ENCODE data around the gene MYMK.

MYMK gene

DNA sequence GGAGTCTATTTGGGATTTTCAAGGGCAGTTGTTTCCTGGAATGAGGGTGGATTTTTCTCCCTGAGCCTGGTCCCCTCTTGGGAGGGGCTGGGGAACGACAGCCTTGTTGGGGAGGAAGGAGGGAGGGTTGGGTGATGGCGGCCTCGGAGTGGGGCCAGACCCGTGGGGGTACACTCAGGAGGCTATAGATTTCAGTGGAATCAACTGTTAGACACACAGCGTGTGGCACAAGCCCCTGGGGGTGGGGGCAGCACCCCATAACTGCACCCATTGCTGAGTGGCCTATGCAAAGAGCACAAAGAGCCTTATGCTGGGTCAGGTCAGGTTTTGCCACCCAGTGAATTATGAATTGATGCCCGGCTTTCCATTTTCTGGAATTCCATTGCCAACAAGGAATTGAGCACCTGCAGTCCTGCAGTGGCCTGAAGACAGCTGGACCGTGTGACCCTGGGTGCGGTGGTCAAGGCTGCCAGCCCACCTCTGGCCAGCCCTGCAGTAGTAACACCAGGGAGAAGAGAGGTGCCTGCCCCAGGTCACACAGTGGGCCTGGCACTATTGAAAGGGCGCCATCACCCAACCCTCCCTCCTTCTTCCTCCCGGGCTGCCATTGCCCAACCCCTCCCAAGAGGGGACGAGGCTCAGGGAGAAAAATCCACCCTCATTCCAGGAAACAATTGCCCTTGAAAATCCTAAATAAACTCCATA is 8.4 kb downstream of the MYMK start:
- no peak for DNase-seq

- DNase-seq = no peak
Observed at GRCh38 chr9:133515615-133516255, 9.0 kb downstream of the MYMK start.

DNA sequence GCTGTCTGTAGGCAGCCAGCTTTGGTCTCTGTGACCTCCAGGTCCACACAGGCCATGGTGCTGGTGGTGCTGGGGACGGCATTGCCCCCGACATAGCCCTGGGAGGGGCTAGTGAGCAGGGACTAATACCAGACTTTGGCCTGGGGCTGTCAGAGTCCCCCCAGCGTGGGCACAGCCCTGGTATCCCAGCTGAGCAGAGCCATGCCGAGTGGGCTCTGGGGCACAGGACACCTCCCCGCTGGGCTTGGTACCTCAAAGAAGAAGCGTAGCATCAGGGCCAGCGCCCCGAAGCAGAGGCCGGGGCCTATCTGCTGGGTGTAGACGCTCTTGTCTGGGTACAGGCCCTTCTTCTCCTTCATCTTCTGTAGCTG is 9.5 kb downstream of the MYMK start:
- no peak for DNase-seq

- no peak for DNase-seq
Observed at GRCh38 chr9:133514460-133515239, 10.1 kb downstream of the MYMK start.

- no peak for DNase-seq
Observed at GRCh38 chr9:133513214-133514100, 11.3 kb downstream of the MYMK start.

DNA sequence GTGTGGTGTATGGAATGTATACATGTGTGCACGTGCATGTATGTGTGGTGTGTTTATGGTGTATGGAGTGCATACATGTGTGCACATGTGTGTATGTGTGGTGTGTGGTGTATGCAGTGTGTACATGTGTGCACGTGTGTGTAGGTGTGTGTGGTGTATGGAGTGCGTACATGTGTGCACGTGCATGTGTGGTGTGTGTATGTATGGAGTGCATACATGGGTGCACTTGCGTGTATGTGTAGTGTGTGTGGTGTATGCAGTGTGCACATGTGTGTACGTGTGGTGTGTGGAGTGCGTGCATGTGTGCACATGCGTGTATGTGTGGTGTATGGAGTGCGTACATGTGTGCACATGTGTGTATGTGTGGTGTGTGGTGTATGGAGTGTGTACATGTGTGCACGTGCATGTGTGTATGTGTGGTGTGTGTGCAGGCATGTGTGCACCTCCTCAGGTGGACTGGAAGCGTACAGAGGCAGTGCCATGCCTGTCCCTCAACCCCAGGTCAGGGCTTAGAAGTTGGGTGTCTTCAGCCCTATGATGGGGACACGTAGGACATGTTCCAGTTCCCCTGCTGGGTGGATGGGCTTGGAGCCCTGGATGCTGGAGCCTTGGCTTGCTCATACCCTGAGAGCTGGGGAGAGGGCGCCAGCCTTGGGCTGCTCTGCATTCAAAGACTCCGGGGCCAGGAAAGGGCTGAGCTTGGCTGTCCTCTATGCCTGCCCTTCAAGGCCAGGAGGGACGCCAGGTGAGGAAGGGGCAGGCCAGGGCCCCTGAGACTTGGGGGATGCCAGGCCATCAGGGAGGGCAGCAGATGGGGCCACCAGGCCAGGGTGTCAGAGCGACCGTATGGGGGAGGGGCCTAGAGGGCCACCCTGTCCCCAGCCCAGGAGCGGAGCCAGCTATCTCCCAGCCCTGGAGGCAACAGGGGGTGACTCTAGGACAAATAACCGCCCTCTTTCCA is 12.2 kb downstream of the MYMK start:
- DNase-seq = no peak

GRCh38 chr9:133511607-133512006 is 13.2 kb downstream of the MYMK start:
- DNase-seq = no peak

DNA sequence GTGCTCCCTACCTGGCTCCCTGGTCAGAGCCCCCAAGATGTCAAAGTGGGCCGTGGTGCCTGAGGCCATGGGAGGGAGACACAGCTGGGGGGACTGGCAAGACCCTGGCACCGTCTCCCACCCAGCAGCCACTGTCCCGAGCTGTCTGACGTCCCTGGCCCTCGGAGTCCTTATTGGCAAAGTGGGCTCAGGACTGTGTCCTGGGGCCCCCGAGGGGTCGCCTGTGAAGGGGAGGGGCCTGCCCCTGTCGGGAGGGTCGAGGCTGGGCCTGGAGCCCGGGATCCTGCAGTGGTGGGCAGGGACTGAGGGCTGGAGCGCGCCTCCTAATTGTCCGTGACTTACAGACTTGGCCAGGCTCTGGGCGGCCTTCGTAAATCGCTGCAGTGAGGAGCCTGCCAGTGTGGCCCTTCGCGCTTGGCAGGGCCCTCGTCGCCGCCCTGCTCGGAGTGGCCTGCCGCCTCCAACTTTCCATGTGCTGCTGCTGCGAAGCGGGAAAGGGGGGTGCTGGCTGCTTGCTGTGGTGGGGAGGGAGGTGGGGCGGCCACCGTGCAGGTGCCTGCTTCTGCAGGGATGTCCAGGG is 13.7 kb downstream of the MYMK start:
- DNase-seq = no peak

- peak; percentile 2 for DNase-seq
Observed at GRCh38 chr9:133509179-133510083, 15.3 kb downstream of the MYMK start.

GRCh38 chr9:133508046-133508445 is 16.7 kb downstream of the MYMK start:
- no peak for DNase-seq

GRCh38 chr9:133507246-133507965 is 17.4 kb downstream of the MYMK start:
- no peak for DNase-seq

- DNase-seq = no peak
Observed at GRCh38 chr9:133506653-133507038, 18.1 kb downstream of the MYMK start.

- DNase-seq = no peak
Observed at GRCh38 chr9:133505901-133506652, 18.7 kb downstream of the MYMK start.

- DNase-seq = no peak
Observed at GRCh38 chr9:133505186-133505830, 19.5 kb downstream of the MYMK start.

- DNase-seq = no peak
Observed at GRCh38 chr9:133502112-133502511, 22.6 kb downstream of the MYMK start.

DNA sequence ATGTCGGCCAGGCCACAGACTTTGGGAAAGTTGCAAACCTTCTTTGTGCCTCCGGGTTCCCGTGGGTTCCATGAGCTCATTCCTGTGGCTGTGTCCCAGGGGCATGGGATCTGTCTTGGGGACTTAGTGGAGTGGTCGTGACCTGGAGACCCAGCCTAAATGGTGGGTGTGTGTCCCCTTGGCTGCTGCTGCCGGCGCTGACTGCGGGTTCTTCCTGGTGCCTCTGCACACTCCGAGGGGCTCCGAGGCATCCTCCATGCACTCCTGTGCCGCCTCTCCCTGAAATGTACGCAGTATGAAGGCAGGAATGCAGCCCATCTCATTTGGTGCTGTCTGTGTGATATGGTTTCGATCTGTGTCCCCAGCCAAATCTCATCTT is 24.9 kb downstream of the MYMK start:
- DNase-seq = no peak

- no peak for DNase-seq
Observed at GRCh38 chr9:133499132-133499891, 25.4 kb downstream of the MYMK start.

All from NCI-H526 treated with DMSO at 0.1 percent for 48 hours (cell line).